WTC11 (cell line): ENCODE data around the gene HPS3. TPM values are rescaled to one million over a fixed set of nuclear protein-coding genes. Genes with fewer than 3 reads are reported as not detected.
A peak's percentile ranks its signal among the peaks of the same experiment; 100 is the strongest.

Experiments used
- ATAC-seq: fragments of 200-7000 bp; cut with Tn5 transposase; 2 replicates; pipeline ENCODE4 v1.10.0; 2021; ENCODE audit warnings: mild to moderate bottlenecking, moderate library complexity
- CTCF ChIA-PET: fragments of 300-600 bp; sonication (Branson Sonifier 250); formaldehyde crosslinking; loops from one replicate; lab custom pipeline; 2021; ENCODE audit warnings: antibody characterized with exemption; lab: Charles Lee
- POLR2A ChIA-PET: fragments of 350-600 bp; sonication (Branson Sonifier 250); formaldehyde crosslinking; loops from one replicate; lab custom pipeline; 2021; ENCODE audit warnings: antibody characterized with exemption; lab: Charles Lee
- DNase-seq: peaks from one replicate; pipeline ENCODE4 v3.0.0; 2021; ENCODE audit warnings: low spot score
- H3K27ac Mint-ChIP-seq: 2 replicates; pipeline ENCODE4 v1.8.0; 2021; ENCODE audit warnings: mixed read lengths
- H3K27me3 Mint-ChIP-seq: 2 replicates; pipeline ENCODE4 v1.8.0; 2021; ENCODE audit warnings: low read depth, mild to moderate bottlenecking, moderate library complexity, mixed read lengths
- H3K36me3 Mint-ChIP-seq: 2 replicates; pipeline ENCODE4 v1.8.0; 2021; ENCODE audit warnings: mixed read lengths
- H3K4me1 Mint-ChIP-seq: 2 replicates; pipeline ENCODE4 v1.8.0; 2022; ENCODE audit warnings: mixed read lengths
- H3K4me3 Mint-ChIP-seq: 2 replicates; pipeline ENCODE4 v1.8.0; 2021; ENCODE audit warnings: mild to moderate bottlenecking, moderate library complexity, mixed read lengths
- H3K9me3 Mint-ChIP-seq: 2 replicates; pipeline ENCODE4 v1.8.0; 2021; ENCODE audit warnings: mixed read lengths
- ARID4B ChIP-seq: sonication (generic); formaldehyde crosslinking; IDR thresholded peaks from 2 replicates; pipeline ENCODE4 v1.8.0; 2023; ENCODE audit warnings: missing genetic modification reagents, mild to moderate bottlenecking, borderline replicate concordance
- CDX4 ChIP-seq: fragments of 250-450 bp; sonication (Bioruptor Pico); IDR thresholded peaks from 2 replicates; pipeline ENCODE4 v1.9.0; 2021; ENCODE audit warnings: moderate library complexity, mild to moderate bottlenecking, inconsistent platforms, borderline replicate concordance
- E2F4 ChIP-seq: sonication (generic); formaldehyde crosslinking; IDR thresholded peaks from 2 replicates; pipeline ENCODE4 v1.8.1; 2022; ENCODE audit warnings: low read depth, mild to moderate bottlenecking, moderate library complexity, missing genetic modification reagents, borderline replicate concordance
- EMX1 ChIP-seq: fragments of 250-450 bp; sonication (Bioruptor Pico); IDR thresholded peaks from 2 replicates; pipeline ENCODE4 v1.8.0; 2021; ENCODE audit warnings: mild to moderate bottlenecking
- FOXP1 ChIP-seq: sonication (generic); formaldehyde crosslinking; IDR thresholded peaks from 2 replicates; pipeline ENCODE4 v1.8.0; 2022; ENCODE audit warnings: missing genetic modification reagents, mild to moderate bottlenecking, moderate library complexity, borderline replicate concordance
- GABPB1 ChIP-seq: sonication (generic); formaldehyde crosslinking; IDR thresholded peaks from 2 replicates; pipeline ENCODE4 v1.8.1; 2023; ENCODE audit warnings: mild to moderate bottlenecking, missing genetic modification reagents
- MAX ChIP-seq: sonication (generic); formaldehyde crosslinking; IDR thresholded peaks from 2 replicates; pipeline ENCODE4 v1.8.0; 2022; ENCODE audit warnings: mild to moderate bottlenecking, missing genetic modification reagents
- NR2C2 ChIP-seq: sonication (generic); formaldehyde crosslinking; IDR thresholded peaks from 2 replicates; pipeline ENCODE4 v1.8.0; 2022; ENCODE audit warnings: mild to moderate bottlenecking, missing genetic modification reagents
- PRRX2 ChIP-seq: fragments of 250-450 bp; sonication (Bioruptor Pico); IDR thresholded peaks from 2 replicates; pipeline ENCODE4 v1.8.0; 2021; ENCODE audit warnings: mild to moderate bottlenecking
- RELA ChIP-seq: sonication (generic); formaldehyde crosslinking; IDR thresholded peaks from 2 replicates; pipeline ENCODE4 v1.8.1; 2022; ENCODE audit warnings: missing genetic modification reagents, mild to moderate bottlenecking, borderline replicate concordance
- SP1 ChIP-seq: sonication (generic); formaldehyde crosslinking; conservative IDR thresholded peaks from 2 replicates; pipeline ENCODE4 v1.8.1; 2022; ENCODE audit warnings: missing genetic modification reagents
- TEAD1 ChIP-seq: sonication (generic); formaldehyde crosslinking; IDR thresholded peaks from 2 replicates; pipeline ENCODE4 v1.8.0; 2022; ENCODE audit warnings: mild to moderate bottlenecking, missing genetic modification reagents
- TP53 ChIP-seq: sonication (generic); formaldehyde crosslinking; IDR thresholded peaks from 2 replicates; pipeline ENCODE4 v1.8.1; 2023; ENCODE audit warnings: mild to moderate bottlenecking, missing genetic modification reagents
- ZNF263 ChIP-seq: sonication (generic); formaldehyde crosslinking; IDR thresholded peaks from 2 replicates; pipeline ENCODE4 v1.8.1; 2022; ENCODE audit warnings: low read depth, mild to moderate bottlenecking, moderate library complexity, missing genetic modification reagents
- ZNF423 ChIP-seq: fragments of 250-450 bp; sonication (Bioruptor Pico); IDR thresholded peaks from 2 replicates; pipeline ENCODE4 v2.1.2; 2022; ENCODE audit warnings: mild to moderate bottlenecking, moderate library complexity
- ZNF671 ChIP-seq: fragments of 250-450 bp; sonication (Bioruptor Pico); IDR thresholded peaks from 2 replicates; pipeline ENCODE4 v1.8.0; 2021; ENCODE audit warnings: mild to moderate bottlenecking
- total RNA-seq: library from RNA; stranded (reverse); gene quantifications from 3 replicates; pipeline ENCODE4 v1.2.3, GENCODE V29; 2021
- TF ChIP-seq, protein P1 (sequence below): fragments of 250-450 bp; sonication (Bioruptor Pico); conservative IDR thresholded peaks from 2 replicates; pipeline ENCODE4 v1.9.0; 2021; ENCODE audit warnings: mild to moderate bottlenecking
- TF ChIP-seq, protein P2 (sequence below): sonication (generic); formaldehyde crosslinking; IDR thresholded peaks from 2 replicates; pipeline ENCODE4 v1.8.1; 2023; ENCODE audit warnings: mild to moderate bottlenecking, missing genetic modification reagents
- TF ChIP-seq, protein P3 (sequence below): sonication (generic); formaldehyde crosslinking; IDR thresholded peaks from 2 replicates; pipeline ENCODE4 v1.8.0; 2022; ENCODE audit warnings: mild to moderate bottlenecking, missing genetic modification reagents
- TF ChIP-seq, protein P4 (sequence below): sonication (generic); formaldehyde crosslinking; IDR thresholded peaks from 2 replicates; pipeline ENCODE4 v1.8.0; 2023; ENCODE audit warnings: missing genetic modification reagents

HPS3 gene
- total RNA-seq, 1 experiment from 2014 or later: 51.3 TPM

DNA sequence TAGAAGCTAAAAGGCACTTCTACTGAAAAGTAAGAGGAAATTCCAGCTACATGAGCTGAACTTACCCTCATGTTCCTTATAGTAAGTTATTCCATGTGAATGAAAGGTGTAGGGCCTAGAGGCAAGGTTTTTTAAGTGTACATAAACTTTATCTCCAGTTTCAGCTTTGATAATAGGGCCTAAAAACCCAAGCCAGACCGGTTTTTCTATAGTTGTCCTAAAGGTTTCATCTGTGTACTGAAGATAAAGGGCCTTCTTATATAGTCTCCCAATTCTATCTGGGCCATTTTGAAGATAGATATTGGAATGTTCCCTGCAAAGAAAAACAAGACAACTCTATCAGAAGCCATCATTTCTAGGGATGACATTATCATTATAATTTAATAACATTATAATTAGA, 82.9 kb downstream of the HPS3 start (continued):
- TF ChIP-seq ARID4B (CRISPR knock-in tag) (no peak), SP1 (CRISPR knock-in tag) (no peak), TEAD1 (CRISPR knock-in tag) (no peak), ZNF263 (CRISPR knock-in tag) (no peak)
- TF ChIP-seq, protein P1, sequence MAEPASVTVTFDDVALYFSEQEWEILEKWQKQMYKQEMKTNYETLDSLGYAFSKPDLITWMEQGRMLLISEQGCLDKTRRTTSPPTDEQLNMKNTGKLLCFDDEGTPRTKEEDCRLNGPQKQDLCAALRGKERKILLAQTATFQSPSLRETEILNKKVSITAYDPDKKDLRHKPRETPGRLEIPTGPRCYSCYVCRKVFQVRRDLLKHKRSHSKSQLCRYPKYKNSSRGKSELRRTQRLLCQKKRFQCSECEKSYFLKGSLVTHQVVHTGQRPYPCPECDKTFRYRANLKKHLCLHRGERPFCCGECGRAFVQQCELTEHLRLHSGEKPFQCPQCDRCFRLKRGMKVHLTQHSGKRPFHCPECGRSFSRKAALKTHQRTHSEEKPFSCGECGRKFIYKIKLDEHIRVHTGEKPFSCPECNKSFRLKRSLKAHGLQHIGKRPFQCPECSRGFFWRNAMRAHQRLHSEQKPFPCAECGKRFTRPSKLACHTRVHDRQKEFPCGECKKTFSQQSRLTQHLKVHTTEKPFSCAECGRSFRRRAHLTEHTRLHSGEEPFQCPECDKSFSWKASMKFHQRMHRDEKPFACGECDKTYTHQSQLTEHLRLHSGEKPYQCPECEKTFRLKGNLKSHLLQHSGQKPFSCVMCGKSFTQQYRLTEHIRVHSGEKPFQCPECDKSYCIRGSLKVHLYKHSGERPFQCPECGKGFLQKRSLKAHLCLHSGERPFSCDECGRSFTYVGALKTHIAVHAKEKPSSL (CRISPR knock-in tag): no peak

GRCh38 chr3:149214702-149215101, 85.3 kb downstream of the HPS3 start:
- ChIA-PET POLR2A (no interaction called here), CTCF (no interaction called here)
- ATAC-seq: no peak
- H3K36me3 Mint-ChIP-seq: peaks cover 7% of the 10 kb centered on the region
- no peak overlapping the region for H3K27ac Mint-ChIP-seq
- DNase-seq: no peak
- peaks cover 10% of the 10 kb centered on the region for H3K9me3 Mint-ChIP-seq
- H3K4me1 Mint-ChIP-seq: peaks cover 22% of the 10 kb centered on the region
- H3K27me3 Mint-ChIP-seq: no peaks in the 10 kb centered on the region
- TF ChIP-seq E2F4 (CRISPR knock-in tag) (no peak), GABPB1 (CRISPR knock-in tag) (peak; percentile 63)
- TF ChIP-seq, protein P2, sequence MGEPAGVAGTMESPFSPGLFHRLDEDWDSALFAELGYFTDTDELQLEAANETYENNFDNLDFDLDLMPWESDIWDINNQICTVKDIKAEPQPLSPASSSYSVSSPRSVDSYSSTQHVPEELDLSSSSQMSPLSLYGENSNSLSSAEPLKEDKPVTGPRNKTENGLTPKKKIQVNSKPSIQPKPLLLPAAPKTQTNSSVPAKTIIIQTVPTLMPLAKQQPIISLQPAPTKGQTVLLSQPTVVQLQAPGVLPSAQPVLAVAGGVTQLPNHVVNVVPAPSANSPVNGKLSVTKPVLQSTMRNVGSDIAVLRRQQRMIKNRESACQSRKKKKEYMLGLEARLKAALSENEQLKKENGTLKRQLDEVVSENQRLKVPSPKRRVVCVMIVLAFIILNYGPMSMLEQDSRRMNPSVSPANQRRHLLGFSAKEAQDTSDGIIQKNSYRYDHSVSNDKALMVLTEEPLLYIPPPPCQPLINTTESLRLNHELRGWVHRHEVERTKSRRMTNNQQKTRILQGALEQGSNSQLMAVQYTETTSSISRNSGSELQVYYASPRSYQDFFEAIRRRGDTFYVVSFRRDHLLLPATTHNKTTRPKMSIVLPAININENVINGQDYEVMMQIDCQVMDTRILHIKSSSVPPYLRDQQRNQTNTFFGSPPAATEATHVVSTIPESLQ (CRISPR knock-in tag): no peak
- H3K4me3 Mint-ChIP-seq: no peak overlapping the region

DNA sequence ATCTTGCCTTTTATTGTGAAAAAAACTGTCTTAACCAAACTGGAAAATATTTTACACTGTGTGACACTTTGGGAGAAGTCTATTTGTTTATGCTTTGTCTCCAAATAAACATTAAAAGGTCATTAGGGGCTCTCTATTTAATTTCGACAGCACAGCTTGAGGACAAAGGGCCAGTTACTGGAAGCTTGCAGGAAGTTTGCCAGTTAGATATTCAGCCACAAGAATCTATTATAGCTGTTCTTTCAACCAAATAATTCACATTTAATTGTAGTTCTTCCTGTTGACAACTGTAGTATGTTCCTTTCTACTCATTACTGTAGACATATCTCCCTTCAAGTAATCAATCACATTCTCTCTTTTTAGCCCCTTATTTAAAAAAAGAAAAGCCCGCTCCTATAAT, 86.1 kb downstream of the HPS3 start:
- H3K9me3 Mint-ChIP-seq: peaks cover 10% of the 10 kb centered on the region
- ChIA-PET CTCF (no interaction called here), POLR2A (no interaction called here)
- ATAC-seq: no peak
- H3K4me1 Mint-ChIP-seq: peaks cover 19% of the 10 kb centered on the region
- no peak overlapping the region for H3K27ac Mint-ChIP-seq
- H3K4me3 Mint-ChIP-seq: no peak overlapping the region
- no peaks in the 10 kb centered on the region for H3K27me3 Mint-ChIP-seq
- DNase-seq: no peak
- H3K36me3 Mint-ChIP-seq: peaks cover 7% of the 10 kb centered on the region
- TF ChIP-seq TP53 (CRISPR knock-in tag) (no peak), EMX1 (no peak), E2F4 (CRISPR knock-in tag) (no peak), MAX (CRISPR knock-in tag) (no peak), NR2C2 (CRISPR knock-in tag) (no peak), ZNF423 (CRISPR knock-in tag) (no peak), ZNF671 (CRISPR knock-in tag) (no peak), FOXP1 (CRISPR knock-in tag) (no peak), PRRX2 (CRISPR knock-in tag) (no peak), RELA (no peak), GABPB1 (CRISPR knock-in tag) (no peak), CDX4 (CRISPR knock-in tag) (no peak)
- TF ChIP-seq, protein P3, sequence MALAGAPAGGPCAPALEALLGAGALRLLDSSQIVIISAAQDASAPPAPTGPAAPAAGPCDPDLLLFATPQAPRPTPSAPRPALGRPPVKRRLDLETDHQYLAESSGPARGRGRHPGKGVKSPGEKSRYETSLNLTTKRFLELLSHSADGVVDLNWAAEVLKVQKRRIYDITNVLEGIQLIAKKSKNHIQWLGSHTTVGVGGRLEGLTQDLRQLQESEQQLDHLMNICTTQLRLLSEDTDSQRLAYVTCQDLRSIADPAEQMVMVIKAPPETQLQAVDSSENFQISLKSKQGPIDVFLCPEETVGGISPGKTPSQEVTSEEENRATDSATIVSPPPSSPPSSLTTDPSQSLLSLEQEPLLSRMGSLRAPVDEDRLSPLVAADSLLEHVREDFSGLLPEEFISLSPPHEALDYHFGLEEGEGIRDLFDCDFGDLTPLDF (CRISPR knock-in tag): no peak
- TF ChIP-seq, protein P4, sequence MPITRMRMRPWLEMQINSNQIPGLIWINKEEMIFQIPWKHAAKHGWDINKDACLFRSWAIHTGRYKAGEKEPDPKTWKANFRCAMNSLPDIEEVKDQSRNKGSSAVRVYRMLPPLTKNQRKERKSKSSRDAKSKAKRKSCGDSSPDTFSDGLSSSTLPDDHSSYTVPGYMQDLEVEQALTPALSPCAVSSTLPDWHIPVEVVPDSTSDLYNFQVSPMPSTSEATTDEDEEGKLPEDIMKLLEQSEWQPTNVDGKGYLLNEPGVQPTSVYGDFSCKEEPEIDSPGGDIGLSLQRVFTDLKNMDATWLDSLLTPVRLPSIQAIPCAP (CRISPR knock-in tag): no peak
